CD4-positive, alpha-beta T cell treated with Interleukin-6 at 100 ng/mL for 8 hours (primary cell): ENCODE measurements around the gene PSMD11.

Source experiments
- DNase-seq: peaks from one replicate; pipeline ENCODE4 v3.0.0-alpha.2; 2020; ENCODE audit warnings: mixed read lengths, low spot score

Gene PSMD11

GRCh38 chr17:32491371-32492263 lies 47.3 kb downstream of the PSMD11 start:
- DNase-seq = no peak

- no peak for DNase-seq
Observed at GRCh38 chr17:32492264-32492589, 47.9 kb downstream of the PSMD11 start.

GRCh38 chr17:32492648-32493289 lies 48.5 kb downstream of the PSMD11 start:
- no peak for DNase-seq

GRCh38 chr17:32493571-32493970 lies 49.3 kb downstream of the PSMD11 start:
- no peak for DNase-seq

GRCh38 chr17:32493976-32494513 lies 49.7 kb downstream of the PSMD11 start:
- DNase-seq = no peak

- DNase-seq = no peak
Observed at GRCh38 chr17:32494621-32495358, 50.5 kb downstream of the PSMD11 start.

GRCh38 chr17:32495359-32496231 lies 51.3 kb downstream of the PSMD11 start:
- no peak for DNase-seq

GRCh38 chr17:32496395-32497073 lies 52.2 kb downstream of the PSMD11 start:
- DNase-seq = no peak

GRCh38 chr17:32497431-32498205 lies 53.3 kb downstream of the PSMD11 start:
- DNase-seq = no peak

GRCh38 chr17:32498391-32498790 lies 54.1 kb downstream of the PSMD11 start:
- DNase-seq = no peak

- DNase-seq = no peak
Observed at GRCh38 chr17:32502013-32502412, 57.7 kb downstream of the PSMD11 start.

- no peak for DNase-seq
Observed at GRCh38 chr17:32502710-32503109, 58.4 kb downstream of the PSMD11 start.

- DNase-seq = peak; percentile 79
Observed at GRCh38 chr17:32503251-32504165, 59.2 kb downstream of the PSMD11 start.

GRCh38 chr17:32504166-32504990 lies 60.1 kb downstream of the PSMD11 start:
- no peak for DNase-seq

GRCh38 chr17:32508926-32509325 lies 64.6 kb downstream of the PSMD11 start:
- no peak for DNase-seq

- no peak for DNase-seq
Observed at GRCh38 chr17:32510466-32510865, 66.2 kb downstream of the PSMD11 start.

- no peak for DNase-seq
Observed at GRCh38 chr17:32512328-32512727, 68.0 kb downstream of the PSMD11 start.

- DNase-seq = no peak
Observed at GRCh38 chr17:32513579-32513978, 69.3 kb downstream of the PSMD11 start.
